ENCODE results near the gene LRRTM3.

LRRTM3 gene

DNA sequence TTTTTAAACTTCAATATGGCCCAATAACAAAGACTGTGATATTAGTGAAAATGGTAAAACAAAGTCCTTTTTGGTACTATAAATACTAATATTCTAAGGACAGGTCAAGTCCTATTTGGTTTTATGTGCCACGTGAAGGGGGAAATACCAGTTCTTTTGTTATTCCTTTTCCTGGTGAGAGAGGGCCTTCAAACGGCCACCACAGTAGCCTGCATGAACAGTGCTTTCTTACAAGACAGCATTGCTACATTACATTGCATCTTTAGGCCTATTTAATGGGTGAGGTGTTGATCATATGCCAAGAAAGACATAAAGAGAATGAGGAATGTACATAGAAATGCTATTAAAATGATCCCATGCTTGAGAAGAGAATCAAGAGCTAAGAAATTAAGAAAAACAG, 214.8 kb downstream of the LRRTM3 start:
- no peak for DNase-seq (ENCODE audit: low spot score)

- no peak for DNase-seq (ENCODE audit: low spot score)
Observed at GRCh38 chr10:67141300-67141699, 215.5 kb downstream of the LRRTM3 start.

DNA sequence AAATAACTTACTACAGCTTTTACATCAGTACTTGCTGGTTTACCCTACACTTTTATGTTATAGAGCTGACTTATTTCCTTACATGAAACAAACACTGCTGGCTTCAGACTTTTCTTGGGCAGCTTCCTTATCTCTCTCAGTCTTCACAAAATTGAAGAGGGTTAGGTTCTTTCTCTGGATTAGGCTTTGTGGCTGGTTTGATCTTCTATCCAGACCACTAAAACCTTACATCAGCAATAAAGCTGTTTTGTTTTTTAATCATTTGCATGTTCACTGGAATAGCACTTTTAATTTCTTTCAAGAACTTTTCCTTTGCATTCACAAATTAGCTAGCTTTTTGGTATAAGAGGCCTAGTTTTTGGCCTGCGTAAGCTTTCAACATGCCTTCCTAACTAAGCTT, 218.7 kb downstream of the LRRTM3 start:
- DNase-seq (ENCODE audit: low spot score) = no peak

Measured in CD4-positive, alpha-beta T cell treated with Interleukin-2 at 100 ng/mL for 4 hours (primary cell).